GM18858 (cell line): ENCODE results near the gene POLR3G.
A peak's percentile ranks its signal among the peaks of the same experiment; 100 is the strongest.

Experiments
- ATAC-seq: cut with Tn5 transposase; IDR thresholded peaks from one replicate; pipeline ENCODE4 v1.9.1; 2021; ENCODE audit not compliant: unreplicated experiment

POLR3G gene

GRCh38 chr5:90474235-90475107, at the start of gene POLR3G, which contains the start of gene MBLAC2:
POLR3G (plus strand) TSS chr5:90474864; CDS start chr5:90485568, 10,704 bp downstream.
MBLAC2 (minus strand) TSS chr5:90474771; CDS start chr5:90474292, 479 bp downstream.
- peak; percentile 82 for ATAC-seq

- ATAC-seq = no peak
These were observed 40.4 kb upstream of the POLR3G start for GRCh38 chr5:90434116-90434714.

GRCh38 chr5:90437663-90438062, 37.0 kb upstream of the POLR3G start:
- no peak for ATAC-seq

- no peak for ATAC-seq
These were observed 36.6 kb upstream of the POLR3G start for GRCh38 chr5:90438100-90438499.

GRCh38 chr5:90440644-90441043, 34.0 kb upstream of the POLR3G start:
- ATAC-seq = no peak

- no peak for ATAC-seq
These were observed 27.7 kb upstream of the POLR3G start for GRCh38 chr5:90446961-90447360.

GRCh38 chr5:90461288-90461687, 13.4 kb upstream of the POLR3G start:
- ATAC-seq = no peak

GRCh38 chr5:90472783-90473395, 1.8 kb upstream of the POLR3G start:
- ATAC-seq = no peak

- peak; percentile 6 for ATAC-seq
These were observed 1.0 kb upstream of the POLR3G start for GRCh38 chr5:90473396-90474234.

- ATAC-seq = no peak
These were observed 844 bp downstream of the POLR3G start for GRCh38 chr5:90475436-90475980.

- ATAC-seq = no peak
These were observed 1.7 kb downstream of the POLR3G start for GRCh38 chr5:90476391-90476790.

GRCh38 chr5:90477073-90477472, 2.4 kb downstream of the POLR3G start:
- ATAC-seq = no peak

- no peak for ATAC-seq
These were observed 3.1 kb downstream of the POLR3G start for GRCh38 chr5:90477621-90478215.

GRCh38 chr5:90479611-90480385, 5.1 kb downstream of the POLR3G start:
- no peak for ATAC-seq

- no peak for ATAC-seq
These were observed 6.0 kb downstream of the POLR3G start for GRCh38 chr5:90480699-90481098.

- no peak for ATAC-seq
These were observed 8.5 kb downstream of the POLR3G start for GRCh38 chr5:90483206-90483605.

GRCh38 chr5:90484540-90484939, 9.9 kb downstream of the POLR3G start:
- no peak for ATAC-seq

GRCh38 chr5:90488791-90489190, 14.1 kb downstream of the POLR3G start:
- no peak for ATAC-seq

GRCh38 chr5:90494043-90494442, 19.4 kb downstream of the POLR3G start:
- ATAC-seq = no peak
